HepG2 (cell line): ENCODE measurements around the gene RECK. TPM values are rescaled to one million over a fixed set of nuclear protein-coding genes. Genes with fewer than 3 reads are reported as not detected.

Experiments
- MED8 ChIP-seq: sonication (generic); formaldehyde crosslinking; IDR thresholded peaks from 2 replicates; pipeline ENCODE4 v1.8.1; 2023; ENCODE audit warnings: mild to moderate bottlenecking, missing genetic modification reagents; ENCODE audit not compliant: insufficient replicate concordance
- PHF21A ChIP-seq: sonication (generic); formaldehyde crosslinking; IDR thresholded peaks from 2 replicates; pipeline ENCODE4 v1.5.0; 2020; ENCODE audit warnings: mild to moderate bottlenecking, missing genetic modification reagents
- TCF12 ChIP-seq, 2 experiments: fragments of 450-650 bp in 1 of 2; sonication (generic) in 1 of 2; formaldehyde crosslinking in 1 of 2; IDR thresholded peaks; 2 replicates each; pipeline versions ENCODE4 v1.6.1 to v1.8.0; 2017 to 2022; ENCODE audit warnings: antibody characterized with exemption in 1 of 2, mild to moderate bottlenecking in 1 of 2, missing genetic modification reagents in 1 of 2, moderate library complexity in 1 of 2
- YEATS4 ChIP-seq: sonication (generic); formaldehyde crosslinking; IDR thresholded peaks from 2 replicates; pipeline ENCODE4 v1.4.0; 2020; ENCODE audit warnings: missing genetic modification reagents, borderline replicate concordance
- ZNF33B ChIP-seq: sonication (generic); formaldehyde crosslinking; IDR thresholded peaks from 2 replicates; pipeline ENCODE4 v1.5.1; 2020; ENCODE audit warnings: mild to moderate bottlenecking, missing genetic modification reagents
- polyA plus RNA-seq, 8 experiments: library from polyadenylated mRNA; depleted of rRNA in 3 of 8; stranded (reverse) in 7 of 8; unstranded in 1 of 8; fragments of >200 nt; fragmentation: Illumina TruSeq in 4 of 8; extraction: Trizol in 4 of 8; gene quantifications; 2 replicates each; pipeline versions ENCODE4 v1.2.1 to v1.2.3, GENCODE V29; 2011 to 2016; ENCODE audit warnings: low read depth in 4 of 8, missing spikeins in 1 of 8, mixed read lengths in 1 of 8; ENCODE audit not compliant: insufficient read depth in 1 of 8
- total RNA-seq, 5 experiments: library from RNA; depleted of rRNA; stranded (reverse); fragments of >200 nt; fragmentation: Illumina TruSeq; extraction: Trizol; gene quantifications; 2 replicates each; pipeline ENCODE4 v1.2.3, GENCODE V29; 2016; ENCODE audit warnings: low read depth in 1 of 5
- TF ChIP-seq, protein P1 (sequence below): sonication (generic); formaldehyde crosslinking; IDR thresholded peaks from 2 replicates; pipeline ENCODE4 v1.5.1; 2020; ENCODE audit warnings: mild to moderate bottlenecking, missing genetic modification reagents, borderline replicate concordance
- TF ChIP-seq, protein P2 (sequence below): sonication (generic); formaldehyde crosslinking; IDR thresholded peaks from 2 replicates; pipeline ENCODE4 v1.8.0; 2022; ENCODE audit warnings: missing genetic modification reagents, mild to moderate bottlenecking, borderline replicate concordance
- TF ChIP-seq, protein P3 (sequence below): sonication (generic); formaldehyde crosslinking; IDR thresholded peaks from 2 replicates; pipeline ENCODE4 v1.4.0; 2020; ENCODE audit warnings: missing genetic modification reagents
- TF ChIP-seq, protein P4 (sequence below): sonication (generic); formaldehyde crosslinking; IDR thresholded peaks from 2 replicates; pipeline ENCODE4; 2020; ENCODE audit warnings: missing genetic modification reagents, mild to moderate bottlenecking, borderline replicate concordance

The RECK gene
- total and polyA plus RNA-seq, 2 of the 13 experiments (the other 11 are each of a cell fraction or from before 2014, with no cell fraction given): 3.1 to 4.8 TPM

DNA sequence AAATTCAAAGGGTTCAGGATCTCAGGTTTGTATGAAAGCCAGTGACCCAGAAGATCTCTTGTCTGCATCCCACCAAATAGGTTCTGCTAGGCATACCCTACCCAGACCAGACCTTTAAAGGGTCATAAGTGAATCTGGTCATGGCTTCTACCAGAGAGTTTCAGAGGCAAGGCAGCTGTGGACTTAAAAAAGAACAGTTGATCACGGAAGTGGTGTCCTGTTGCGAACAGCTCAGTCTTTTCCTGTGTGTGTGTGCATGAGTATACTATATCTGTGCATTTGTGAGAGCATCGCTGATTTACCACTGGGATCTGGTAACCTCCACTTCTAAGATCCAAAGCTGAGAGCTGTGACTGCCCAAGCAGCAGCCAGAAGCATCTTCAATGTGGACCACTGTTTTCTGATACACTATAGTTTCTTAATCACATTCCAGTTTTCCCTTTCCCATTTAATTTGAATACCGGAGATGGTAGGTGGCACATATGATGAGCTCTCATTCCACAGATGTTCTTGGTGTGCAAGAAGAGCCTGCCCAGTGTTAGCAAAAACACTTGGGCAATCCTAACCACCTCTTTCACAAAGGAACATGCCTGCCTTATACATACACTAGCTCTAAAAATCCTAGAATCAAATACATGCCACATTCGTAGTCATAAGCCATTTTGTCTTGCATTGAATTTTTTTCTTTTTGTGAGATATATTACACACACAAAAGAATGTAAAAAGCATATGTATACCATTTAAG, 42.6 kb upstream of the RECK start (continued):
- TF ChIP-seq, protein P1, sequence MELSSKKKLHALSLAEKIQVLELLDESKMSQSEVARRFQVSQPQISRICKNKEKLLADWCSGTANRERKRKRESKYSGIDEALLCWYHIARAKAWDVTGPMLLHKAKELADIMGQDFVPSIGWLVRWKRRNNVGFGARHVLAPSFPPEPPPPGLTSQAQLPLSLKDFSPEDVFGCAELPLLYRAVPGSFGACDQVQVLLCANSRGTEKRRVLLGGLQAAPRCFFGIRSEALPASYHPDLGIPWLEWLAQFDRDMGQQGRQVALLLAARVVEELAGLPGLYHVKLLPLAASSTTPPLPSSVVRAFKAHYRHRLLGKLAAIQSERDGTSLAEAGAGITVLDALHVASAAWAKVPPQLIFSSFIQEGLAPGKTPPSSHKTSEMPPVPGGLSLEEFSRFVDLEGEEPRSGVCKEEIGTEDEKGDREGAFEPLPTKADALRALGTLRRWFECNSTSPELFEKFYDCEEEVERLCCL (CRISPR knock-in tag): no peak
- no peak for TF ChIP-seq TCF12 (IDR thresholded peaks at IDR 0.05)
- no peak for TF ChIP-seq TCF12 (CRISPR knock-in tag; IDR thresholded peaks at IDR 0.05)
- TF ChIP-seq ZNF33B (CRISPR knock-in tag): no peak
- TF ChIP-seq, protein P2, sequence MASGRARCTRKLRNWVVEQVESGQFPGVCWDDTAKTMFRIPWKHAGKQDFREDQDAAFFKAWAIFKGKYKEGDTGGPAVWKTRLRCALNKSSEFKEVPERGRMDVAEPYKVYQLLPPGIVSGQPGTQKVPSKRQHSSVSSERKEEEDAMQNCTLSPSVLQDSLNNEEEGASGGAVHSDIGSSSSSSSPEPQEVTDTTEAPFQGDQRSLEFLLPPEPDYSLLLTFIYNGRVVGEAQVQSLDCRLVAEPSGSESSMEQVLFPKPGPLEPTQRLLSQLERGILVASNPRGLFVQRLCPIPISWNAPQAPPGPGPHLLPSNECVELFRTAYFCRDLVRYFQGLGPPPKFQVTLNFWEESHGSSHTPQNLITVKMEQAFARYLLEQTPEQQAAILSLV (CRISPR knock-in tag): no peak
- TF ChIP-seq, protein P3, sequence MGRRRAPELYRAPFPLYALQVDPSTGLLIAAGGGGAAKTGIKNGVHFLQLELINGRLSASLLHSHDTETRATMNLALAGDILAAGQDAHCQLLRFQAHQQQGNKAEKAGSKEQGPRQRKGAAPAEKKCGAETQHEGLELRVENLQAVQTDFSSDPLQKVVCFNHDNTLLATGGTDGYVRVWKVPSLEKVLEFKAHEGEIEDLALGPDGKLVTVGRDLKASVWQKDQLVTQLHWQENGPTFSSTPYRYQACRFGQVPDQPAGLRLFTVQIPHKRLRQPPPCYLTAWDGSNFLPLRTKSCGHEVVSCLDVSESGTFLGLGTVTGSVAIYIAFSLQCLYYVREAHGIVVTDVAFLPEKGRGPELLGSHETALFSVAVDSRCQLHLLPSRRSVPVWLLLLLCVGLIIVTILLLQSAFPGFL (CRISPR knock-in tag): no peak
- TF ChIP-seq MED8 (CRISPR knock-in tag): no peak
- no peak for TF ChIP-seq PHF21A (CRISPR knock-in tag)
- TF ChIP-seq, protein P4, sequence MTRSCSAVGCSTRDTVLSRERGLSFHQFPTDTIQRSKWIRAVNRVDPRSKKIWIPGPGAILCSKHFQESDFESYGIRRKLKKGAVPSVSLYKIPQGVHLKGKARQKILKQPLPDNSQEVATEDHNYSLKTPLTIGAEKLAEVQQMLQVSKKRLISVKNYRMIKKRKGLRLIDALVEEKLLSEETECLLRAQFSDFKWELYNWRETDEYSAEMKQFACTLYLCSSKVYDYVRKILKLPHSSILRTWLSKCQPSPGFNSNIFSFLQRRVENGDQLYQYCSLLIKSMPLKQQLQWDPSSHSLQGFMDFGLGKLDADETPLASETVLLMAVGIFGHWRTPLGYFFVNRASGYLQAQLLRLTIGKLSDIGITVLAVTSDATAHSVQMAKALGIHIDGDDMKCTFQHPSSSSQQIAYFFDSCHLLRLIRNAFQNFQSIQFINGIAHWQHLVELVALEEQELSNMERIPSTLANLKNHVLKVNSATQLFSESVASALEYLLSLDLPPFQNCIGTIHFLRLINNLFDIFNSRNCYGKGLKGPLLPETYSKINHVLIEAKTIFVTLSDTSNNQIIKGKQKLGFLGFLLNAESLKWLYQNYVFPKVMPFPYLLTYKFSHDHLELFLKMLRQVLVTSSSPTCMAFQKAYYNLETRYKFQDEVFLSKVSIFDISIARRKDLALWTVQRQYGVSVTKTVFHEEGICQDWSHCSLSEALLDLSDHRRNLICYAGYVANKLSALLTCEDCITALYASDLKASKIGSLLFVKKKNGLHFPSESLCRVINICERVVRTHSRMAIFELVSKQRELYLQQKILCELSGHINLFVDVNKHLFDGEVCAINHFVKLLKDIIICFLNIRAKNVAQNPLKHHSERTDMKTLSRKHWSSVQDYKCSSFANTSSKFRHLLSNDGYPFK (CRISPR knock-in tag): no peak
- TF ChIP-seq YEATS4: no peak
